Stimulated activated memory B cell treated with anti-CD40 and anti-IgM and Interleukin-4, amounts not matched to agents 10 μg/mL and 1 μg/mL and 100 μg/mL, for 72 hours (primary cell): ENCODE results near the gene GPR84.

Experiments
- ATAC-seq: fragments of 150-1000 bp; cut with Tn5 transposase; 2 replicates; pipeline ENCODE4 v1.10.0; 2021
- H3K27ac Mint-ChIP-seq: one replicate; pipeline ENCODE4 v1.8.0; 2022; ENCODE audit warnings: mild to moderate bottlenecking, mixed read lengths
- H3K27me3 Mint-ChIP-seq: one replicate; pipeline ENCODE4 v1.8.0; 2022; ENCODE audit warnings: mixed read lengths
- H3K36me3 Mint-ChIP-seq: one replicate; pipeline ENCODE4 v1.8.0; 2022; ENCODE audit warnings: mixed read lengths
- H3K4me1 Mint-ChIP-seq: one replicate; pipeline ENCODE4 v1.8.0; 2022; ENCODE audit warnings: mixed read lengths
- H3K4me3 Mint-ChIP-seq: one replicate; pipeline ENCODE4 v1.8.0; 2022; ENCODE audit warnings: mild to moderate bottlenecking, moderate library complexity, mixed read lengths
- H3K9me3 Mint-ChIP-seq: one replicate; pipeline ENCODE4 v1.8.0; 2022; ENCODE audit warnings: mixed read lengths

Gene GPR84

DNA sequence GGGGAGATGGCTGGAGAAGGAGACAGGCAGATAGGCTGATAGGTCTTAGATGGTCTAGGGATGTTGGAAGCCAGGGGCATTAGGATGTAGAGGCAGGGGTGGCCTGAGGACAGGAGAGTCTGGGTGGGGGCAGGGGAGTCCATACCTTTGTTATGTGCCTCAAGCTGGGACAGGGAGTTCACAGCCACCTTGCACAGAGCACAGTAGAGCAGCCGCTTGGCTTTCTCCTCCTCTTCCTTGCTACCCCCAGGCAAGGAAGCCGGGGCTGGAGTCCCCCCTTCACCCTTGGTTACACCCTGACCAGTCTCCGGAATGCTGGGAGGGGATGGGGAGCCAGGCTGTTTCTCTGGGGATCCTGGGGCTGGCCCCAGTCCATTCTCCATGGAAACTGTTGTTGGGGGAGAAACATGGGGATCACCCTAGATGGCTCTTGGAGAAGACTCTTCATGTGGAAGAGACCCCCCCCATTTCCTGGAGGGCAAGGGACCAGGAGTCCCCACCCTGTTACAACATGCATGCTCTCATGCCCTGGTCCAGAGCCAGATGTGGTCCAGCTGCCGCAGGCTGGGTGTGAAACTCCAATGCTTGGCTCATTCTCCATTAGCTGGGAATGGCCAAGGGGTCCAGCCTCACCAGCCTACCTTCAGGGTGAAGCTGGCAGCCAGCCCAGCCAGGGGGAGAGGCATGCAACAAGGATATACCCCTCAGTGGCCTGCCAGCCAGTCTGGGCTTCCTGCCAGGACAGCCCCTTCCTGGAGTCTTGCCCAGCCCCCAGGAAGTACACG is 7.2 kb upstream of the GPR84 start:
- H3K4me3 Mint-ChIP-seq = no peak overlapping the region
- ATAC-seq = no peak
- no peaks in the 10 kb centered on the region for H3K27me3 Mint-ChIP-seq
- peaks cover 23% of the 10 kb centered on the region for H3K4me1 Mint-ChIP-seq
- peak overlapping the region; percentile 19 for H3K27ac Mint-ChIP-seq
- H3K9me3 Mint-ChIP-seq = no peaks in the 10 kb centered on the region
- no peaks in the 10 kb centered on the region for H3K36me3 Mint-ChIP-seq

- H3K4me1 Mint-ChIP-seq = peaks cover 23% of the 10 kb centered on the region
- no peaks in the 10 kb centered on the region for H3K9me3 Mint-ChIP-seq
- no peak overlapping the region for H3K4me3 Mint-ChIP-seq
- no peaks in the 10 kb centered on the region for H3K36me3 Mint-ChIP-seq
- peak; percentile 37 for ATAC-seq
- H3K27ac Mint-ChIP-seq = no peak overlapping the region
- H3K27me3 Mint-ChIP-seq = no peaks in the 10 kb centered on the region
These were observed 6.0 kb upstream of the GPR84 start for GRCh38 chr12:54370171-54370730.

DNA sequence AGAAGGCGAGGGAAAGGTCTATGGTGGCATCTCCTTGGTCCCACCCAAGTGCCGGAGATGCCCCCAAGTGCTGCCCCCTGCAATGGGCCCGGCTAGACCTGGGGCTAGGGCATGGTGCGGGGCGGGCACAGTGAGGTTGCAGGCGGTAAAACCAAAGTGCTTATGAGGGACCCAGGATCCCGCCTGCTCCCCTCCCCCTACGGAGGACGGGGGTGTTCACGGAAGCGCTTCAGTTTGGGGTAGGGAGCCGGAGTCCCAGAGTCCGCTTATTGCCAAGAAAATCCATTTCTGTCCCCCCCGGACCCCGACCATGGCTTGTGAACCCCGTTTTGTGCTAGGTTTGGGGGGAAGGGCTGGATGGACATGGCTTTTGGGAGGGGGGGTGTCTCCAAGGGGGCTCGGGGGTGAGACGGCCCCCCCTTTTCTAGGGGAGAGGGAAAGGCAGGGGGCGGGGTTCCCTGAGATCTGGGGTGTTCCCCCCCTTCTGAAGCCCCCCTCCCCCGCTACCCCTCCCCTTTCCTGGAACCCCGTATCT is 5.4 kb upstream of the GPR84 start:
- H3K9me3 Mint-ChIP-seq = no peaks in the 10 kb centered on the region
- H3K36me3 Mint-ChIP-seq = no peaks in the 10 kb centered on the region
- peaks cover 25% of the 10 kb centered on the region for H3K4me1 Mint-ChIP-seq
- no peak overlapping the region for H3K27ac Mint-ChIP-seq
- H3K4me3 Mint-ChIP-seq = peak overlapping the region; percentile 57
- ATAC-seq = no peak
- no peaks in the 10 kb centered on the region for H3K27me3 Mint-ChIP-seq

DNA sequence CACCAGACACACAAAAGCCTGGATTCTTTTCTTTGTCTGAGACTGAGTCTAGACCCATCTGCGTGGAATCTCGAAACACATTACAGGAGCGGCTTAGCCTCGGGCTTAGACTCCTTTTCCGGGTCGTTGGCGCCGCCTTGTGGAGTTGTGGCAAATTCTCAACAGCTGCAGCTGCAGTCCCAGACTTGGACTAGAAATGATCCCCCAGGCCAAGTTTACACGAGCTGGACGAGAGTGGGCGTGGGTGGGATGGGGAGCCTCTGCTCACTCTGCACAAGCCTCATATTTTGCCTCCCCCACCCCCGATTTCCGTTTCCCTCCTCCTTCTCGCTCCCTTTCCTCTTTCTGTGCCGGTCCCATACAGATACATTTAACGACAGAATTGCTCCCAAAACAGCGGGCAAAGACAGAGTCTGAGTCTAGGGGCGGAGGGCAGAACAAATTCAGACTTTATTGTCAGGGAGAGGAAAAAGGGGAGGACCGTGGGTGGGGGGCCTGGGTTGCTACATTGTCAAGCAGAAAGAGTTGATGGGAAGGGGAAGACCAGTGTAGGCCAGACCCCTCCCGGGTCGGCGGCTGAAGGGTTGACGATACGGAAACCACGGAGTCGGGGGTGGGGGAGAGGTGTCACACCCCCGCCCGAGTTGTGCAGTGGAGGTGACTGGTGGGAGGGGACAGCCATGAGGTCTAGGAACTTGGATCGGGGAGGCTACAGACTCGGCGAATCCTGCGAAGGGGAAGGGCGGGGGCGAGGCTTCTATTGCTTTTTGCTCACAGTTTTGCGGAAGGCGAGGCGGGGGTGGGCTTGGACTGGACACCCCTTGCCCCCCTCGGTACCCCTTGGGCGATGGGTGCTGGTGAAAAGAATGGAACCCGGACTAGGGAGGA is 4.7 kb upstream of the GPR84 start:
- ATAC-seq = peak; percentile 86
- Mint-ChIP-seq H3K4me1 (peaks cover 32% of the 10 kb centered on the region), H3K36me3 (no peaks in the 10 kb centered on the region), H3K9me3 (no peaks in the 10 kb centered on the region), H3K27ac (peak overlapping the region; percentile 62), H3K4me3 (peak overlapping the region; percentile 57), H3K27me3 (no peaks in the 10 kb centered on the region)

DNA sequence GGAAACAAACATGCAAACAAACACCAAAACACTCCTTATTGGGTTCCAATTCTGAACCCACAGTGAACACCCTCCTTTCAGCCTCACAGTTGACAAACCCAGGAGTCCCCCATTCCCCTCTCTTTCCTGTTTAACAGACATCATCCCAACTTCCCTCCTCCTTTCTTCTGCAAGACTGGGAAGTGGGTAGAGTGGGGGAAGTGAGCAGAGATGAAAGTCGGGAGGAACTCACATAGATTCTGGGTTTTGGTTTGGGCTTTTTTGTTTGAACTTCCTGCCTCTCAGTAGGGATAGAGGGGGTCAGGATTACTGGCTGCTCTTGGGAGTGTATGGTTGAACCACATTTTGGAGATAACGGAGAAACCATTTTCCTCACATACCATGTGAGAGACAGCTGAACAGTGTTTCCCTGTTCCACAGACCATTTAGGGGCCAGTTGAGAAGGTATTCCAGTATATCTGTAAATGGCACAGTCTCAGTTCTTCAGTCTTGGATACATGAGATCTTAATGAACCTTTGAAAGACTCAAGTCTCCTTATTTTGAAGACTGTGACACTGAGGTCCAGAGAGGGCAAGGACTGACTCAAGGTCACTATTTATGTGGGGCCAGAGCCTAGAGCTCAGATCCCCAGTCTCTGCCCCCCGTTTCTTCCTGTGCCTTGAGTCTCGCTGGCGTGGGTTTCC is 3.9 kb upstream of the GPR84 start:
- Mint-ChIP-seq H3K27ac (peak overlapping the region; percentile 62), H3K36me3 (no peaks in the 10 kb centered on the region), H3K4me3 (peak overlapping the region; percentile 57), H3K9me3 (no peaks in the 10 kb centered on the region), H3K27me3 (no peaks in the 10 kb centered on the region), H3K4me1 (peaks cover 40% of the 10 kb centered on the region)
- ATAC-seq = peak; percentile 4

DNA sequence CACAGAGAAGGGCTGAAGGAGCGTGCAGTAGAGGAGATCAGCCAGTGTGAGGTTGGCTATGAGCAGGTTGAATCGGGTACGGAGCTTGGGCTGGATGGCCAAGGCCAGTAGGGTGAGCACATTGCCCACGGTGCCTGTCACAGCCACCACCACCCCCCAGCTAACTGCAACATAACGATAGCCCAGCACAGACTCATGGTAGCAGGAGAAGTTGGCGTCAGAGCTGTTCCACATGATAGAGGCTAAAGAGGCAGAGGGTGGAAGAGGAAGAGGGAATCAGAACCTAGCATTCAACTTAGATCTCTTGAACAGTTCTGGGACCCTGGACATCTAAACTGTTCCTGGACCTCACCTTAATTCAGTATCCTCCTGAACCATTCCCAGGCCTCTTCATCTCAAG is 668 bp downstream of the GPR84 start:
- no peaks in the 10 kb centered on the region for H3K36me3 Mint-ChIP-seq
- peaks cover 32% of the 10 kb centered on the region for H3K4me1 Mint-ChIP-seq
- no peak overlapping the region for H3K4me3 Mint-ChIP-seq
- no peaks in the 10 kb centered on the region for H3K9me3 Mint-ChIP-seq
- H3K27me3 Mint-ChIP-seq = no peaks in the 10 kb centered on the region
- H3K27ac Mint-ChIP-seq = no peak overlapping the region
- no peak for ATAC-seq

GRCh38 chr12:54363047-54363446 is 1.2 kb downstream of the GPR84 start:
- H3K9me3 Mint-ChIP-seq = no peaks in the 10 kb centered on the region
- H3K27me3 Mint-ChIP-seq = no peaks in the 10 kb centered on the region
- ATAC-seq = no peak
- no peak overlapping the region for H3K4me3 Mint-ChIP-seq
- peaks cover 26% of the 10 kb centered on the region for H3K4me1 Mint-ChIP-seq
- no peaks in the 10 kb centered on the region for H3K36me3 Mint-ChIP-seq
- no peak overlapping the region for H3K27ac Mint-ChIP-seq

GRCh38 chr12:54360717-54361456 is 3.4 kb downstream of the GPR84 start:
- no peaks in the 10 kb centered on the region for H3K9me3 Mint-ChIP-seq
- peak overlapping the region; percentile 33 for H3K27ac Mint-ChIP-seq
- no peak for ATAC-seq
- no peaks in the 10 kb centered on the region for H3K36me3 Mint-ChIP-seq
- H3K4me1 Mint-ChIP-seq = peaks cover 25% of the 10 kb centered on the region
- H3K27me3 Mint-ChIP-seq = no peaks in the 10 kb centered on the region
- H3K4me3 Mint-ChIP-seq = peak overlapping the region; percentile 19

GRCh38 chr12:54359762-54360351 is 4.4 kb downstream of the GPR84 start:
- H3K27me3 Mint-ChIP-seq = no peaks in the 10 kb centered on the region
- H3K27ac Mint-ChIP-seq = no peak overlapping the region
- H3K4me3 Mint-ChIP-seq = no peak overlapping the region
- ATAC-seq = no peak
- H3K9me3 Mint-ChIP-seq = no peaks in the 10 kb centered on the region
- H3K36me3 Mint-ChIP-seq = no peaks in the 10 kb centered on the region
- peaks cover 24% of the 10 kb centered on the region for H3K4me1 Mint-ChIP-seq

DNA sequence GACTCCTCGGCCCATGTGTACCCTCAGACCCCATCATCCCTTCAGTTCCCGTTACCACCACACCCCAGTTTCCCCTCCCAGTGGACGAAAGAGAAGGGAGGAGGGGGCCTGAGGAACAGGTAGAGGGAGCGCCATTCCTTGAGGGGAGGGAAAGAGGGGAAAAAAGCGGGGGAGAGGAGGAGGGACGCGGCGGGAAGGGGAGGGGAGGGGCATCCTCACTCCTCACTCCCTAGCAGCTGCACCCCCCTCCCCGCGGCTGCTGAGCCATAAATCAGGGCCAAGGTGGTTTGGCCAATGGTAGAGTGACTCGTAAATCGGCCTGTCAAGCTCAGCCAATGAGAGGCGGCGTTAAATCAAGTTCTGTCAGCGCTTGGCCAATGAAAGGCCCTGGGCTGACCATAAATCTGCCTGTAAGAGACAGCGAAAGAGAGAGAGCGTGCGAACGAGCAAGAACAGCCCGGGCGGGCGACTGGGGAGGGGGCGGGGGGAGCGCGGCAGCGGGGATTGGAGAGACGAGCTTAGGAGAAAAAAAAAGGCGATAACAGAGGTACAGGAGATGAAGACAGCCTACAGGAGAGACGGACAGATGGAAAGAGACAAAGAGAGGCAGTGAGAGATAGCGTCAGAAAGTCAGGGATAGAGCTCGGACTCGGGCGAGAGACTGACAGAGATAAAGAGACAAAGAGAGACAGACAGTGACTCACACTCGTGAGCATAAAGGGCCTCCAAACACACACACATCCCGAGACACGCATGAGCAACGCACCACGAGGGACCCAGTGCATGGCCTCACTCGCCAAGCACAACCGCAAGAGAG is 5.1 kb downstream of the GPR84 start:
- H3K27me3 Mint-ChIP-seq = no peaks in the 10 kb centered on the region
- H3K4me1 Mint-ChIP-seq = peaks cover 17% of the 10 kb centered on the region
- ATAC-seq = peak; percentile 99
- H3K4me3 Mint-ChIP-seq = no peak overlapping the region
- no peaks in the 10 kb centered on the region for H3K36me3 Mint-ChIP-seq
- H3K9me3 Mint-ChIP-seq = no peaks in the 10 kb centered on the region
- H3K27ac Mint-ChIP-seq = no peak overlapping the region

DNA sequence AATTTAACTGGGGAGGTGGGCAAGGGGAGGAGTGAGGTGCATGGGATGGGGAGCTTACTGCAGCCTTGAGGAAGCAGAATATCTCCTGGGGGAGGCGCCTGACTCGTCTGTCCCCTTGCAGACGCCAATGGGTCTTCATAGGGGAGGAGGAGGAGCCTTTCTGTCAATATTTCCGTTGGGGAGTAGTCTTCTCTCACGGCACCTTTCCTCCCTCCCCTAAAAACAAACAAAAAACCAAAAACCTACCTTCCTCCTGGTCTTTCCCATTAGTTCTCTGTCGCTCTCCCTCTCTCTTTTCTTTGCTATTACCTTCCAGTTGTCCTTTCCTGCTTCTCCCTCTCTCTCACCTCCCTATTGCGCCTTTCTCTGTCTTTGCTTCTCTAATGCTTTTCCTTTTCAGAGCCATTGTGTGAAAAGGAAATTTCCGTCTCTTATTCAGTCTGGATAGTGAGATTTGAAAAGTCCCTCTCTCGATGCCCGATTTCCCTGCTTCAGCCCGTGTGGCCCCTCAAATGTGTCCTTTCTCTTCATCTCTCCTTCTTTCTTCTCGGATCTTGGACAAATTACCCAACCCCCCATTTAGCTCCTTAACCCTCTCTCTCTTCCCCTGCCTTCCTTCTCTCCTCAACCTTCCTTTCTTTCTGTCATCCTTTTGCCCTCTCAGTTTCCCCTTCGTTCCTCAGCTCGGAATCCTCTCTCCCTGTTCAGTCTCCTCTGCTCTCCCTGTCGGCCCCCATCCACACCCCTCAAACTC is 5.9 kb downstream of the GPR84 start:
- Mint-ChIP-seq H3K4me1 (peaks cover 10% of the 10 kb centered on the region), H3K27ac (no peak overlapping the region), H3K9me3 (no peaks in the 10 kb centered on the region), H3K4me3 (no peak overlapping the region), H3K27me3 (no peaks in the 10 kb centered on the region), H3K36me3 (no peaks in the 10 kb centered on the region)
- ATAC-seq = no peak

DNA sequence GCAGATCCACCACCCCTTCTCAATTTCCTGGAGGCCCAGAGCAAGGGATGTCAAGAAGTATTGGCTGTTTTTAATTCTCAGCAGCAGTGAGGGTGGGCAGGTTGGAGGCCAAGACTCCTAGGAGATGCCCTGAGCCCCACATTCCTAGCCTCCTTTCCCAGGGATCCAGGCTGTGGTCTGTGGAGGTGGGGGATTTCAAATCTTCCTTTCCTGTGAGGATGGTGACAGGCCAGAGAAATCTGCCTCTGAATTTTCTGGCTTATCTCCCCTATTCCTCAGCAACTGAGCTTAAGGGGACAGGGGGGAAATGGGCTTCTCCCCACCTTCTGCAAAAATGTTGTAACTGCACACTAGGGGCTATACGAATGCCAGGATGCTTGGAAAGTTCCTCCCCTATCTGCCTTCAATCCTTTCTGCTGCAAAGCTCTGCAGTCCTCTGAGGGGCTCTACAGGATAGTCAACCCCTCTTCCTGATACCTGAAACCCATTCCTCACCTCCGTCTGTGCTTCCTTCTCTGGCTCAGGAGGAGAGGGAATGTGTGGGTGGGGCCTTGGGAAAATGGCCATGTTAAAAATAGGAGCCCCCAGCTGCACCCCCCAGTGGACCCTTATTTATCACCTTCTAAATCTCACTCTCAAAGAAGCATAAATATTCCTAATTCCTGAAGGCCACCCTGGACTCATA is 6.6 kb downstream of the GPR84 start:
- Mint-ChIP-seq H3K27me3 (no peaks in the 10 kb centered on the region), H3K4me1 (peaks cover 7% of the 10 kb centered on the region), H3K4me3 (no peak overlapping the region), H3K9me3 (no peaks in the 10 kb centered on the region), H3K27ac (peak overlapping the region; percentile 9), H3K36me3 (no peaks in the 10 kb centered on the region)
- no peak for ATAC-seq
